ENCODE measurements around the gene ARHGEF12. TPM values are rescaled to one million over a fixed set of nuclear protein-coding genes. Genes with fewer than 3 reads are reported as not detected.

The ARHGEF12 gene
- polyA plus RNA-seq, 1 donor (not counting 4 experiments of a cell fraction or from before 2014, with no cell fraction given): 28.8 TPM

GRCh38 chr11:120532832-120533196 is 196.6 kb downstream of the ARHGEF12 start:
- Histone ChIP-seq H3K4me1 (ENCODE audit: control insufficient read depth, extremely low read depth, insufficient read depth, low read length) (no peaks in the 10 kb centered on the region), H3K36me3 (ENCODE audit: control insufficient read depth in 2 of 2, extremely low read depth in 1 of 2, insufficient read depth in 2 of 2, low read length in 2 of 2) (no peaks in the 10 kb centered on the region), H3K9ac (ENCODE audit: control insufficient read depth, extremely low read depth, insufficient read depth, low read length) (no peak overlapping the region), H3K4me3 (ENCODE audit: control insufficient read depth in 2 of 3, extremely low read depth in 1 of 3, insufficient read depth in 2 of 3, low read depth in 1 of 3, low read length in 3 of 3) (no peak overlapping the region), H3K27me3 (ENCODE audit: control insufficient read depth, extremely low read depth, insufficient read depth, low read length) (peaks cover 20% of the 10 kb centered on the region), H3K9me3 (ENCODE audit: control insufficient read depth, low read depth, low read length) (no peaks in the 10 kb centered on the region), H3K4me2 (ENCODE audit: control insufficient read depth, extremely low read depth, insufficient read depth, low read depth, low read length) (no peak overlapping the region), H3K27ac (ENCODE audit: control insufficient read depth, insufficient read depth, low read length) (no peak overlapping the region), H2AFZ (ENCODE audit: control insufficient read depth, low read length) (no peak overlapping the region), H4K20me1 (ENCODE audit: control insufficient read depth, extremely low read depth, insufficient read depth, low read length) (no peaks in the 10 kb centered on the region), H3K79me2 (ENCODE audit: control insufficient read depth, insufficient read depth, low read length) (no peaks in the 10 kb centered on the region), H3K9me1 (ENCODE audit: control insufficient read depth, extremely low read depth, insufficient read depth, low read length) (no peaks in the 10 kb centered on the region)
- DNase-seq (ENCODE audit: low read depth, low spot score): no peak
- dilution Hi-C loops (cut with MboI; ENCODE audit: extremely low pct_ligation_motif_present, low sequenced_read_pairs): no loop called here
- FAIRE-seq: no peak
- TF ChIP-seq EZH2 (IDR thresholded peaks at IDR 0.05; ENCODE audit: low read length) (no peak), CTCF (optimal IDR thresholded peaks at IDR 0.05 in 1 of 3, IDR thresholded peaks at IDR 0.05 in 1 of 3, conservative IDR thresholded peaks at IDR 0.05 in 1 of 3; ENCODE audit: extremely low read depth in 1 of 3, insufficient read depth in 2 of 3, low read length in 3 of 3) (no peak)

GRCh38 chr11:120536091-120536796 is 200.0 kb downstream of the ARHGEF12 start:
- H3K9me3 ChIP-seq (ENCODE audit: control insufficient read depth, low read depth, low read length): no peaks in the 10 kb centered on the region
- H3K79me2 ChIP-seq (ENCODE audit: control insufficient read depth, insufficient read depth, low read length): no peaks in the 10 kb centered on the region
- H3K9me1 ChIP-seq (ENCODE audit: control insufficient read depth, extremely low read depth, insufficient read depth, low read length): no peaks in the 10 kb centered on the region
- H3K27ac ChIP-seq (ENCODE audit: control insufficient read depth, insufficient read depth, low read length): no peak overlapping the region
- no peak overlapping the region for H3K4me2 ChIP-seq (ENCODE audit: control insufficient read depth, extremely low read depth, insufficient read depth, low read depth, low read length)
- H3K4me3 ChIP-seq (ENCODE audit: control insufficient read depth in 2 of 3, extremely low read depth in 1 of 3, insufficient read depth in 2 of 3, low read depth in 1 of 3, low read length in 3 of 3): no peak overlapping the region
- no peaks in the 10 kb centered on the region for H3K4me1 ChIP-seq (ENCODE audit: control insufficient read depth, extremely low read depth, insufficient read depth, low read length)
- H3K9ac ChIP-seq (ENCODE audit: control insufficient read depth, extremely low read depth, insufficient read depth, low read length): no peak overlapping the region
- H3K27me3 ChIP-seq (ENCODE audit: control insufficient read depth, extremely low read depth, insufficient read depth, low read length): peaks cover 16% of the 10 kb centered on the region
- no peak overlapping the region for H2AFZ ChIP-seq (ENCODE audit: control insufficient read depth, low read length)
- FAIRE-seq (no peak), DNase-seq (ENCODE audit: low read depth, low spot score) (no peak)
- H4K20me1 ChIP-seq (ENCODE audit: control insufficient read depth, extremely low read depth, insufficient read depth, low read length): no peaks in the 10 kb centered on the region
- no peak for TF ChIP-seq CTCF (optimal IDR thresholded peaks at IDR 0.05 in 1 of 3, IDR thresholded peaks at IDR 0.05 in 1 of 3, conservative IDR thresholded peaks at IDR 0.05 in 1 of 3; ENCODE audit: extremely low read depth in 1 of 3, insufficient read depth in 2 of 3, low read length in 3 of 3)
- no peak for TF ChIP-seq EZH2 (IDR thresholded peaks at IDR 0.05; ENCODE audit: low read length)
- dilution Hi-C loops (cut with MboI; ENCODE audit: extremely low pct_ligation_motif_present, low sequenced_read_pairs): no loop called here
- H3K36me3 ChIP-seq (ENCODE audit: control insufficient read depth in 2 of 2, extremely low read depth in 1 of 2, insufficient read depth in 2 of 2, low read length in 2 of 2): no peaks in the 10 kb centered on the region
